ENCODE data around the gene LATS2.
"Not testable (repeated sequence)": the region's sequence is repeated elsewhere in the genome, so short reads cannot be mapped to it uniquely, and the experiment has no call there.

The LATS2 gene

DNA sequence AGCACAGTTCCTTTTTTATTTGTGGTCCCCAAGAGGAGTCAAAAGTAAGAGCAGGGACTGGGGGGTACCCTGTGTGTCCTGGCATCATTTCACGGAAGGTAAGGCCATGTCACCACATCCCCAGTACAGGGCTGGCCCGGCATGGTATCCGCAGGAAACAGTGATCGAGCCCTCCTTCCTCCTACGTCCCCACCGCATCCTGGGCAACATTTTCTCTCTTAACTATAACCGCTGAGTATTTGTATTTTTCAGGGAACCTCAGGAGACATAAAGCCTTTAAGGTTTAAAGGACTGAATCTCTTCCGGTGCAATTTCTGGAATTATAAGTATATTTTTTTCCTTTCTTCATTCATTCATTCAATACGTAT, 13.6 kb upstream of the LATS2 start:
- no peak for DNase-seq

DNA sequence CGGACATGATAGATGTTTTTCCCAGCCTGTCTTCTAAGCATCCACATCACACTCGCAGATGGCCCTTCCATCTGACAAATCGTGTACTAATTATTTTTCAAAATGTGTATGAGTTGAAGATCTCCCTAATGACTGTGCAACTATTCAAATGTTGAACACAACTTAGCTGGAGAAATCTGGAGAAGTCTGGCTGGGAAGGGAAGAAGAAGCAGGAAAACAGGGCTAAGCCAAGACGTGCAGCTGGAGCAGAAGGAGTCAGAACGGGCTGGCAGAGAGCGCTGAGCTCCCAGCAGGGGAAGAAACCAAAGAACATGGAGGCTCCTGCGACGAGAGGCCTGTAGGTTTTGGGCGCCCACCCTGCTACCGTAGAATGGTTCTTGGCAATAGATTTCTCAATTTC, 13.2 kb upstream of the LATS2 start:
- no peak for DNase-seq

DNA sequence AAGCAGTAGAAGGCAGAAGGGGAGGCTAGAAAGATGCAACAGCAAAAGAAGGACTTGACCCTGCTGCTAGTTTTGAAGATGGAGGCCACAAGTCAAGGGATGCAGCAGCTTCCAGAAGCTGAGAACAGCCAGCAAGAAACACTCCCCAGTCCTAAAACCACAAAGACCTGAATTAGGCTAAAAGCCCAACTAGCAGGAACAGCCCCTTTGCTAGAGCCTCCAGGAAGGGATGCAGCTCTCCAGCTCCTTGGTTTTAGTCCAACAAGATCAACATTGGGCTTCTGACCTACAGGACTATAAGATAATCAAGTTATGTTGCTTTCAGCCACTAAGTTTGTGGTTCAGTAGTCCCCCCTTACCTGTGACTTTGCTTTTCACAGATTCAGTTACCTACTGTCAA, 10.5 kb upstream of the LATS2 start:
- DNase-seq: no peak

DNA sequence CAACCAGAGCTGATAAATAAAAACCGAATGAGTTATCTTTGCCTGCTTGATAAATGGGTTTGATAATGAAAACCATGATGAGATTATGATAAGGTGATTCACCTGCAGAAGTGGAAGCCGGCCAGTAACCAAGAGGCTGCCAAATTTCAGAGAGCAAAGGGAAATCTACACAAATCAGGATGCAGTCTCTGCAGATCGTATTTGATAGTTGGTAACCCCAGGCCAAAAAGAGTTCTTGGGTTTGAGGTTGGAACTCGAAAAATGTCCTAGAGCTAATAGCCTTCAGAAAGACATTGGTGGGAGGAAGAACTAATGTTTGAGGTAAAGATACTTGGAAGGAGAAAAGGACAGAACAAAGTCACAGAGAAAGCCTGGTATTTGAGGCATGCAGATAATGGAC, 9.6 kb upstream of the LATS2 start:
- DNase-seq: no peak

DNA sequence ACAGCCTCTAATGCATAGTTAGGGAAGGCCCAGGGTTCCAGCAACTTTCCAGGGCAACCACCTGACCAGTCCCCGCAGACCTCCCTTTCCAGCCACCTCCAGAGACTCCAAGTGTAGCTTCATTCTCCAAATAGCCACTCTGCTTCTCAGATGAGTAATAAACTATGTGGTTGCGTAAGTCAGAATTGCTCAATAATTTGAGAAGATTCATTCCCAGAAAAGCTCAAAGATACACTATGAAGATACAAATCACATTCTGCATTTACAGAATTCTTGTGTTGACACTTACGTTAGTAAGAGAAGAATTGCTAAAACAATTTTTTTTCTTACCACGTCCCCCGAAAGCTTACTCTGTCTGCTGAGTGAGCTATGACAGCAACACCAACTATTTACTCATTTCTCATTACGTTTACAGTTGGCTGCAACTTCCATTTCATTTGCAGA, 8.2 kb upstream of the LATS2 start:
- DNase-seq: no peak

DNA sequence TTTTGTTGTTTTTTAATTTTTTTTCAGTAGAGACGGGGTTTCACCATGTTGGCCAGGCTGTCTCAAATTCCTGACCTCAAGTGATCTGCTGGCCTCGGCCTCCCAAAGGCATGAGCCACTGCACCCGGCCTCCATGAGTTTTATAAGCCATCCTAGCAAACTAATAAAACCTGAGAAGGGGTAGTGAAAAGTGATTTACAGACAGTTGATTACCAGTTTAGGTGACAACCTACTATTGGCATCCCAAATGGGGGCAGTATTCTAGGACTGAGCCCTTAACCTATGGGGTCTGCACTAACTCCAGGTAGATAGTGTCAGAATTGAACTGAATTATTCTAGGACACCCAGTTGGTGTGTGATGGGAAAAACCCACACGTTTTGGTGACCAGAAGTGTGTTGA, 6.5 kb upstream of the LATS2 start:
- DNase-seq: no peak

DNA sequence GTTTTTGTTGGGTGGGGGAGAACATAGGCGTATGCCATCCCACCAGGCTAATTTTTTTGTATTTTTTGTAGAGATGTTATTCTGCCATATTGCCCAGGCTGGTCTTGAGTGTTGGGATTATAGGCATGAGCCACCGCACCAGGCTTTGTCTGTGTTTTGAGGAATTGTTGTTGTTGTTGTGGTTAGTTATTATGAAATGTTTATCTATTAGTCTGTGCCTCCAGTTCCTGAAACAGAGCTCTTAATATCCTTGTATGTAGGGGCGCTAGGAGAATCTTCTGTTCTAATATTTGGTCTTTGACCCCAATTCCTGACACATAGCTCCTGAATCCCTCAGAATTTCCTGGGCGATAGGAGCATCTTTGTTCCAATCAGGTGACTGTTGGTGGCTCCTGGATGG, 5.6 kb upstream of the LATS2 start:
- DNase-seq: no peak

DNA sequence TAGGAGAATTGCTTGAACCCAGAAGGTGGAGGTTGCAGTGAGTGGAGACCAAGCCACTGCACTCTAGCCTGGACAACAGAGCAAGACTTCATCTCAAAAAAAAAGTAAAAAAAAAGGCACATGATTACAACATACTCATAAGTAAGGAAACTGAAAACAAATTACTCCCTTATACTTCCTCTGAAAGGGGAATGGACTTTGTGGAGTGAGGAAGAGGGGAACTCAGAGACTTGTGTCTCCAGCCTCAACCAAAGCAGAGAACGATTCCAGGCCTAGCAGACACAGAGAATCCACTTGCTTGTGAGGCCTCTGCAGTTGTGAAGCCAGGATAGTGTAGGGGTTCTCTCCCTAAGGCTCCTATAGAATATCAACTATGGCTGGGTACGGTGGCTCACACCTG, 4.3 kb upstream of the LATS2 start:
- no peak for DNase-seq

DNA sequence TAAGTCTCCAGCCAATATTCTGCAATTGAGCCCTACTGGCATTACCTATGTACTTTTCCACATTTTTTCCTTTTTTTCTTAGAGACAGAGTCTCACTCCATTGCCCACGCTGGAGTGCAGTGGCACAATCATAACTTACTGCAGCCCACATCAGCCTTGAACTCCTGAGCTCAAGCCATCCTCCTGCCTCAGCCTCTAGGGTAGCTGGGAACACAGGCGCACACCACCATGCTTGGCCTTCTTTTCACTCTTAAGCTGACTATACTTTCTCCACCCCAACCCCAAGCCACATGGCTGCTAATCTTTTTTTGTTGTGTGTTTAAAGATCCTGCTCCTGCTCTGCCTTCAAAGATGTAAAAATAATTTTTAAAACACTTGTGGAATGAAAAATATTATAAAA, 1.6 kb upstream of the LATS2 start:
- no peak for DNase-seq

DNA sequence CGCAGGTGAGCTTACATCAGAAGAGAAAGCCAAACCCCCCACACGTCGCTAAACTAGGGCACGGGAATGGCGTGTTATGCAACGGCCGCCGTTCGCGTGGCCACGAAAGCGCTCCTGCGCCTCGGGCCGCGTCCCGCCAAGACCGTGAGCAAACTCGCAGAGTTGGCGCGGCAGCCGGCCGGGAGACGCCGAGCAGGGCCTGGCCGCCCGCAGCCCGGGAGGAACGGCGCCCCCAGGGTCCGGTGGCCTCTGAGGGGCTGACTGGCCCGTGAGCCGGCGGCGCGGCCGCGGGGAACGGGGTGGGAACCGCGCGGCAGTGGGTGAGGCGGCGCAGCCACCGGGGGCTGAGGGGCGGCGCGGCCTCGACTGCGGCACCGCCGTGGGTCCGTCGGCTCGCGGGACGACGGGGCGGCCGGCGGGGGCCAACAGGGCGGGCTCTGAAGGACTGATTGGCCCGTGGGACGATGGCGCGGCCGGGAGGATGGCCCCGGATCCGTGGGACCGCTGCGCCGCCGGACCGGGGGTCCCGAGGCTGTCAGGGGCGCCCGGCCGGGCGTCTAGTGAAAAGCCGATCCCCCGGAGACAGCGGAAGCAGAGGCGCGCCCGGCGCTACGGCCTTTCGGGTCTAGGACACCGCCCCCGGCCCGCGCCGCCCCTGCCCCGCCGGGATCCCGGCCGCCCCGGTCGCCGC, 903 bp downstream of the LATS2 start:
- no peak for DNase-seq

DNA sequence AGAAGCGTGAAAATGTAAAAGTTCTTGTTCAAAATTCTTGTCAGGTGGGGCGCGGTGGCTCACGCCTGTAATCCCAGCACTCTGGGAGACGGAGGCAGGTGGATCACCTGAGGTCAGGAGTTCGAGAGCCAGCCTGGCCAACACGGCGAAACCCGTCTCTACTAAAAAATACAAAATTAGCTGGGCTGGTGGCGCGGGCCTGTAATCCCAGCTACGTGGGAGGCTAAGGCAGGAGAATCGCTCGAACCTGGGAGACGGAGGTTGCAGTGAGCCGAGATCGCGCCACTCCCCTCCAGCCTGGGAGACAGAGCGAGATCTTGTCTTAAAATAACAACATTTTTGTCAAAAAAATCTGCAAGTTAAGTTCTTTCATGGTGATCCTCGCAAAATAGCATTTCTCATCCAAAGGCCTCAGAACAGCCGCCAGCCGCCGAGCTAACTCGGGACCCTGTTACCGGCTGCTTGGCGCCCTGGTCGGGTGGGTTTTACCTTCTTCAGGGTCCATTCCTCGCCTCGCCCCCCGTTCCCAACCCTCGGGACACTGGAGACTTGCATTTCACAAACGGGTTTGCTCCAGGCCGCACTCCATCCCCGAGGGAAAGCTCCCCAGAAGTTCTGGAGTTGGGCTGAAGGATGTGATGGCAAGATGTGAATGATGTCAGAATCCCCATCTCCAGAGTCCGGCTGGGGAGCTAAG, 1.6 kb downstream of the LATS2 start:
- no peak for DNase-seq

DNA sequence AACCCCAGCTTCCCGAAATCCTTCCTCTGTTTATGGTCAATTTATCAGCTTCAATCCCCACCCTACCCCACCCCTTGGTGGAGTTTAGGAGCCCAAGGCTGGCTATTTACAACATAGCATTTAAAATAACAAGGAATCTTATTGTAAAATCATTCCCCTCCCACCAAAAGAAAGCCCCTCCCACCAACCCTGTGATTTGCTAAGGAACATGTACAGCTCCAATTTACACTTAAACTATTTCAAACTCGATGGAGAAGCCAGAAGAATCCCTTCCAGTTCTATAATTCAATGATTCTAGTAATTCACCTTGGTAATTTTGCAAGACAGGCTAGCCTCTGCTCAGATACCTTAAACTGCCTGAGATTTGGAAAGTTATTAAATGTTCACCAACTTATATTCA, 3.0 kb downstream of the LATS2 start:
- DNase-seq: no peak

DNA sequence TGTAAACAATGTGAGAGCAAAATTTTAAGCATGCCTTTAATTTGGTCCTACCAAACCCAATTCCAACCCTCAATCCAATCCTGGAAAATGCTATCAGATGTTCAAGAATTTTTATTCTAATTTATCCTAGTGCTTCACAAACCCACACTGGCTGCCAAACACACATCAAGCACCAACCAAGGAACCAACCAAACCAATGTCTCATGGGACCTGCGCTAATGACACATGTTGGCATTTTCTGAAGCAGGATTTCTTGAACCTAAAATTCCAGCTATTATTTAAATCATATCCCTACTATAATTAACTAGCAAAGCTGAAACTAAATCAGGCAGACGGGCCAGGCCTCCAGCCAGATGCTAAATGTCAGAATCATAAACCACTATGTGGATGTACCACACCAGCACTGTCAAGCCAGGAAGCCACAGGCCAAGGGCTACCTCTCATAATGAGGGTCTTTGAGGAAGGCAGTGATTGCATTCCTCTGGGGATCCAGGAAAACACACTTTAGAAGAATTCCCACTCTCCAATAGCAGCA, 5.8 kb downstream of the LATS2 start:
- no peak for DNase-seq

DNA sequence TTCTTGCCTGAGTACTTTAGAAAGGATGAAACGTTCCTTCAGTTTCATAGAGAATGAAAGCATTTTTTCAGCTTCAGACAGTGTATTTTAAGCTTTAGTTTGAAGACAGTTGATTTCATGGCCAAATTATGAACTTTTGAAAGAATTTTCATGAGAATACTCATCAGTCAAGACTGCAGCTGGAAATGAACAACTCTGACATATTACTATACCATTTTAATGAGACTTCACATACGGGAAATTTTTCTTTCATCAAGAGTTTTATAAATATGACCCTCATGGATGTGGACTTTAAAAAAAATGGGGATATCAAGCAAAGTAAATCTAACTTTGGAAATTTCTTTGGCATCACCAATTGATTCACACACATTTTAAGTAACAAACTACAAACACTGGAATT, 6.4 kb downstream of the LATS2 start:
- DNase-seq: no peak

DNA sequence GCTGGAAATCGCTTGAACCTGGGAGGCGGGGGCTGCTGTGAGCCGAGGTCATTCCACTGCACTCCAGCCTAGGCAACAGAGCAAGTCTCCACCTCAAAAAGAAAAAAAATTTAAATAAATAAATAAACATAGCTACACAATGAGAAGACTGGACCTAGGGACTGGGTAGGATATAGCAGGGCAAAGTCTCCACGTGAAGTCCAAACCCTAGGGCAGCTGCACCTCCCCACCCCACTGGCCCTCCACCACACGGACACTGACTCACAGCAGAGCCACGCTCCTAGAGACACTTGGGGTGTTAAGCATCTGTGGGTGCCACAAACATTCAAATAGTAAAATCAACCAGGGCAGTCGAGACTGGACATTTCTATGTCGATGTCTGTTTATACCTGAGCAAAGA, 7.1 kb downstream of the LATS2 start:
- DNase-seq: no peak

DNA sequence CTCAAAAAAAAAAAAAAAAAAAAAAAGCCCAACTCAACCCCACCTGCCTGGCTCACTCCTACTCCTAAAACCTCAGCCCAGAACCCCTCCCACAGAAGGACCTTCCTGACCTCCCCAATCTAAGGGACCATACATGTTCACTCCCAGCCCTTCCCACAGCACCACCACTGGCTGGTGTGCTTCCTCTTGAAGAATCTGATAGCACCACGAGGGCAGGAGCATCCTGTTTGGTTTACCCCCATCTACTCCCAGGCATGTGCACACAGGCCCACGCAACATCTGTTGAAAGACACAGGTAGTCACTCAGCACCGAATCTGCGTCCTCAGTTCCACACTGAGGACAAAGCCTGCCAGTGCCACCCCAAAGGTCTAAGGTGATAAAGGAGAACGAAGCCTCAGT, 8.2 kb downstream of the LATS2 start:
- DNase-seq: no peak

DNA sequence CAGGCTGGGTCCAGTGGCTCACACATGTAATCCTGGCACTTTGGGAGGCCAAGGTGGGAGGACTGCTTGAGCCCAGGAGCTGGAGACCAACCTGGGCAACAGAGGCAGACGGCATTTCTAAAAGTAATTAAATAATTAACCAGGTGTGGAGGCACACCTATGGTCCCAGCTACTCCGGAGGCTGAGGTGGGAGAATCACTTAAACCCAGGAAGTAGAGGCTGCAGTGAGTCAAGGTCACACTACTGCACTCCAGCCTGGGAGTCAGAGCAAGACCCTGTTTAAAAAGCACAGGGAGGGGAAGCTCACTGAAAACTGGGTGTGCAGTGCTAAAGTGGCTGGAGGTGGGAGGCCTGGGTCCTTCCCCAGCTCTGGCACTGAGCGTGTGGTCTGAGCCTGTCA, 9.7 kb downstream of the LATS2 start:
- DNase-seq: no peak

DNA sequence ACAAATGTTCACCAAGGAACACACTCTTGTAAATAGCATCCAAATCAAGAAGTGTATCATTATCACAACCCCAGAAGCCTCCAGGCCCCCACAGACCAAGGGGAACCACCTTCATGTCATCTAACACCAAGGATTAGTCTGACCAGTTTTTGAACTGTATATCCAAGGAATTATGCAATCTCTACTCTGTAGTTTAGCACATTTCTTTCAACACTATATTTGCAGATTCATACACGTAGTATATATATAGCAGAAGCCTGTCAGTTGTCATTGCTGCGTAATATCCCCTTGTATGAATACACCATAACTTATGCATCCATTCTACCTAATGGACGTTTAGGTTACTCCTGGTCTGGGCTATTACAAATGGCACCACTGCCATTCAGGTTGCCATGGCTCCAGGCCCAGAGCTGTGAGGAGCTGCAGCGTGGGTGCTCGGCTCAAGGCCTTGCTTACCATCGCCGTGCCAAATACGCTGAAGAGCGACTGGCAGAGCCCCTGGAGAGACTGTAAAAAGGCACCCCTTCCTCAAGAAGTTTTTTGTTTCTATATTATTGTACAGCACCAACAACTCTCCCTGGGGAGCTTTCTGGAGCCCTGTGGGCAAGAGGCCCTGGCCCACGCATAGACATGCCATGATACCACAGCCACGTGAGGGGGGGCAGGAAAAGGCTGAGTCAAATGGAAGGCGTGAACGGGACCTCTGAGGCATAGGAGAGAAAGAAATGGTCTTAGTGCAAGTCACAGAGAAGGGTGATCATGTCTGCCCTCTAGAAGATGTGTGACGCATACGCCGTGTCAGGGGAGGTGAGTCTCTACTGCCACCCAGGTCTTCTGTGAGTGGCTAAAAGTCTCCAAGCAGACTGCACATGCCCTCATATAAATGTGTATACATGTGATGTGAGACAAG, 10.8 kb downstream of the LATS2 start:
- DNase-seq: no peak

DNA sequence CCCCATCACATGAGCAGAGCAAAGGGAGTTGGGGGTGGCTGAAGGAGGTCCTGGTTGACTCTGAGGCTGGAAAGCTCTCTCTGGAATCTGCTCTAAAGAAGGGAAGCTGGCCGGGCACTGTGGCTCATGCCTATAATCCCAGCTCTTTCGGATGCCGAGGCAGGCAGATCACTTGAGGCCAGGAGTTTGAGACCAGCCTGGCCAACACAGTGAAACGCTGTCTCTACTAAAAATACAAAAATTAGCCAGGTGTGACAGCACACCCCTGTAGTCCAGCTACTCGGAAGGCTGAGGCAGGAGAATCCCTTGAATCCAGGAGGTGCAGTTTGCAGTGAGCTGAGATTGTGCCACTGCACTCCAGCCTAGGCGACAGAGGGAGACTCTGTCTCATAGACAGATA, 11.7 kb downstream of the LATS2 start:
- not testable (repeated sequence) for DNase-seq

DNA sequence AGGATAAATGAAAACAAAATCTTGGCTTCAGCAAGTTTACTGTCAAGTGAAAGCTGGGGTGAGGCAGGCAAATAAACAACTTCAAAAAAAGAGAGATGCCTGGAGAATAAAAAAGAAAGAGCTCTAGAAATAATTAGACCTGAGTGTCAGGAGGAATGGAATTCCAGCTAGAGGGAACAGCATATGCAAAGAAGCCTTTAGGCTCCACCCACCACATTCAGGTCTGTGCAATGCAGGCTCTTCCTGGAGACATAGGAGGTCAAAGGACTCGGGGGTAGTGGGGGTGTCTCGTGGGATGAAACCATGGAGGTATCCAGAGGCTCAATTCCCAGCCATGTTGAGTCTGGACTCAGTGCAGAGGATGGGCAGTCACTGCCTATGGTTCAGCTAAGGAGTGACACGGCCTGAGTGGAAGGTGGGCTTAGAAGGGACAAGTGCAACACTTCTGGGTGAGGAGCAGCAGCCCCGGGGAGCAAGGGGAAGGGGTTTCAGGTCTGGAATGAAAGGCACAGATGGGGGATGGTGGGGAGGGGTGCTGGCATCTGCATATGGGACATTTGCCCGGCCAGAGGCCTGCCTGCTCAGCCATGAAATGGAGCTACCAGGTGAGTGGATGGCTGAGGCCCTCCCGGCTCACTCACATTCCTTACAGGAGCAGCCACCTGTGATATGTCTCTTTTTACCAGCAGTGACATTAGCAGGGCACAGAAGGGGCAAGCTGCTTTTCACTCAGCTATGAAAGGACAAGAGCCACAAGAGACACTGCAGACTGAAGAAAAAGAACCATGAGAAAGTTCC, 12.3 kb downstream of the LATS2 start:
- no peak for DNase-seq

DNA sequence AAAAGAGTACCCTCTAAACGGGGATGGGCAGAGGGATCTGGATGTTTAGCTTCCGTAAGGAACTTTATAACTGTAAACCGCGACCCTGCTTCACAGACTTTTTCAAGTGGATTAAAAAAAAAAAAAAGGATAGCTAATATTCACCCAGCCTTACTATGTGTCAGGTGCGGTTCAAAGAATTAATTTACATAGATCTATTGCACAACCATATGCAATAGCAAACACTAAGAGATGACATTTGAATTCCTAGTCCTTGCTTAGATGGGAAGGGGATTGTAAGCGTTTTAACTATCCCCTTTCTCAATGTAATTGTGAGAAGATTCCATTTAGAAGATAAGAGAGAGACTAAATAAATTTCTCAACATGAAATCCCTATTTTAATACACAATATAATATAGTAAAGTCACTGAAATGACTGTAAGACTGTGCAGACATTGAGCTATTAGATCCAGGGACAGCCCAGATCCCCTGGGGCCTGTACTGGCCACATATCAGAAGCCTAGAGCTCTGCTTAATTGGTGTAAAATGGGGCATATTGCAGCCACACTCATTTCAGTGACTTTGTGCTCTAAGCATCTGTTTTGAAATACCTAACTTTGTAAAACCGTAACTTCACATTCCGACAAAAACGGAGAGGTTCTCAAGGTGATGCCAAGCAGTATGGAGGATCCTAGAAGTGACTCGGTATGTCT, 13.6 kb downstream of the LATS2 start:
- DNase-seq: no peak

DNA sequence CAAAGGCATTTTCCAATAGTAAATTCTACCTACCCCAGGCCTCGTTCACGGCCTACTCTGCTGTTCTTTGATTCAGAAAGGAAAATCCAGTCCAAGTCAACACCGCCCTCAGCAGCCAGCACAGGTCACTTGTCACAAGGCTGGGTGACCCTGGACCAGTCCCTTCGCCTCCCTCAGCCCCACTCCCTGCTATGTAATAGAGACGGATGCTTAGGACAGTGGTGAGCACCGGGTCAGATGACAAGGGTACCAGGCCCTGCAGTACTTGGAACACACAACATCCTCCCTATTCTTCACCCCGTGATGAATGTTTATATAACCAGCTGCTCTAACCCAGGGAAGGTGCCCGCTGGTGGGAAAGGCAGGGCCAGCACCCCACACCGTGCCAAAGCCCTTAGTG, 14.3 kb downstream of the LATS2 start:
- no peak for DNase-seq
